WTC11 (cell line): ENCODE data around the gene SELENOV. TPM values are rescaled to one million over a fixed set of nuclear protein-coding genes. Genes with fewer than 3 reads are reported as not detected.

ENCODE experiments used
- ATF1 ChIP-seq: sonication (generic); formaldehyde crosslinking; IDR thresholded peaks from 2 replicates; pipeline ENCODE4 v1.8.1; 2023; ENCODE audit warnings: mild to moderate bottlenecking, moderate library complexity, missing genetic modification reagents
- CREB1 ChIP-seq: sonication (generic); formaldehyde crosslinking; IDR thresholded peaks from 2 replicates; pipeline ENCODE4 v1.8.0; 2023; ENCODE audit warnings: mild to moderate bottlenecking, missing genetic modification reagents
- FOXP1 ChIP-seq: sonication (generic); formaldehyde crosslinking; IDR thresholded peaks from 2 replicates; pipeline ENCODE4 v1.8.0; 2022; ENCODE audit warnings: missing genetic modification reagents, mild to moderate bottlenecking, moderate library complexity, borderline replicate concordance
- GABPB1 ChIP-seq: sonication (generic); formaldehyde crosslinking; IDR thresholded peaks from 2 replicates; pipeline ENCODE4 v1.8.1; 2023; ENCODE audit warnings: mild to moderate bottlenecking, missing genetic modification reagents
- GRHL2 ChIP-seq: fragments of 250-450 bp; sonication (Bioruptor Pico); IDR thresholded peaks from 2 replicates; pipeline ENCODE4 v1.8.0; 2022; ENCODE audit warnings: mild to moderate bottlenecking, moderate library complexity; ENCODE audit not compliant: insufficient replicate concordance, severe bottlenecking
- GTF2I ChIP-seq: fragments of 250-450 bp; sonication (Bioruptor Pico); conservative IDR thresholded peaks from 2 replicates; pipeline ENCODE4 v1.4.0; 2021; ENCODE audit warnings: mild to moderate bottlenecking
- HMGA2 ChIP-seq: fragments of 250-450 bp; sonication (Bioruptor Pico); IDR thresholded peaks from 2 replicates; pipeline ENCODE4 v1.4.0; 2021; ENCODE audit warnings: mild to moderate bottlenecking, moderate library complexity
- JAZF1 ChIP-seq: fragments of 250-450 bp; sonication (Bioruptor Pico); IDR thresholded peaks from 2 replicates; pipeline ENCODE4 v1.9.0; 2021; ENCODE audit warnings: moderate library complexity, mild to moderate bottlenecking, inconsistent platforms
- JUN ChIP-seq: sonication (generic); formaldehyde crosslinking; IDR thresholded peaks from 2 replicates; pipeline ENCODE4 v1.8.0; 2023; ENCODE audit warnings: mild to moderate bottlenecking, missing genetic modification reagents
- NFATC4 ChIP-seq: fragments of 250-450 bp; sonication (Bioruptor Pico); IDR thresholded peaks from 2 replicates; pipeline ENCODE4 v1.9.0; 2021; ENCODE audit warnings: mild to moderate bottlenecking
- NFYB ChIP-seq: sonication (generic); formaldehyde crosslinking; conservative IDR thresholded peaks from 2 replicates; pipeline ENCODE4 v1.8.0; 2022; ENCODE audit warnings: low read depth, missing genetic modification reagents
- RORB ChIP-seq: fragments of 250-450 bp; sonication (Bioruptor Pico); IDR thresholded peaks from 2 replicates; pipeline ENCODE4 v1.9.0; 2021; ENCODE audit warnings: mild to moderate bottlenecking
- SMAD3 ChIP-seq: sonication (generic); formaldehyde crosslinking; IDR thresholded peaks from 2 replicates; pipeline ENCODE4 v1.8.0; 2022; ENCODE audit warnings: missing genetic modification reagents, mild to moderate bottlenecking, borderline replicate concordance
- SOX15 ChIP-seq: fragments of 250-450 bp; sonication (Bioruptor Pico); IDR thresholded peaks from 2 replicates; pipeline ENCODE4 v1.9.0; 2021; ENCODE audit warnings: mild to moderate bottlenecking
- SP1 ChIP-seq: sonication (generic); formaldehyde crosslinking; conservative IDR thresholded peaks from 2 replicates; pipeline ENCODE4 v1.8.1; 2022; ENCODE audit warnings: missing genetic modification reagents
- ZBTB21 ChIP-seq: sonication (generic); formaldehyde crosslinking; IDR thresholded peaks from 2 replicates; pipeline ENCODE4 v1.8.1; 2023; ENCODE audit warnings: mild to moderate bottlenecking, missing genetic modification reagents, borderline replicate concordance
- ZNF138 ChIP-seq: sonication (generic); formaldehyde crosslinking; conservative IDR thresholded peaks from 2 replicates; pipeline ENCODE4 v1.8.1; 2022; ENCODE audit warnings: mild to moderate bottlenecking, moderate library complexity, missing genetic modification reagents
- ZNF219 ChIP-seq: sonication (generic); formaldehyde crosslinking; IDR thresholded peaks from 2 replicates; pipeline ENCODE4 v1.8.0; 2023; ENCODE audit warnings: missing genetic modification reagents, mild to moderate bottlenecking, borderline replicate concordance
- ZNF263 ChIP-seq: sonication (generic); formaldehyde crosslinking; IDR thresholded peaks from 2 replicates; pipeline ENCODE4 v1.8.1; 2022; ENCODE audit warnings: low read depth, mild to moderate bottlenecking, moderate library complexity, missing genetic modification reagents
- ZNF396 ChIP-seq: fragments of 250-450 bp; sonication (Bioruptor Pico); IDR thresholded peaks from 2 replicates; pipeline ENCODE4 v1.8.0; 2021; ENCODE audit warnings: mild to moderate bottlenecking, moderate library complexity, borderline replicate concordance
- ZNF423 ChIP-seq: fragments of 250-450 bp; sonication (Bioruptor Pico); IDR thresholded peaks from 2 replicates; pipeline ENCODE4 v2.1.2; 2022; ENCODE audit warnings: mild to moderate bottlenecking, moderate library complexity
- total RNA-seq: library from RNA; stranded (reverse); gene quantifications from 3 replicates; pipeline ENCODE4 v1.2.3, GENCODE V29; 2021
- TF ChIP-seq, protein P1 (sequence below): fragments of 250-450 bp; sonication (Bioruptor Pico); IDR thresholded peaks from 2 replicates; pipeline ENCODE4 v1.9.0; 2021; ENCODE audit warnings: moderate library complexity, mild to moderate bottlenecking, inconsistent platforms, borderline replicate concordance
- TF ChIP-seq, protein P2 (sequence below): sonication (generic); formaldehyde crosslinking; IDR thresholded peaks from 2 replicates; pipeline ENCODE4 v1.8.1; 2022; ENCODE audit warnings: mild to moderate bottlenecking, moderate library complexity, missing genetic modification reagents
- TF ChIP-seq, protein P3 (sequence below): sonication (generic); formaldehyde crosslinking; IDR thresholded peaks from 2 replicates; pipeline ENCODE4 v1.8.1; 2023; ENCODE audit warnings: mild to moderate bottlenecking, missing genetic modification reagents, moderate library complexity
- TF ChIP-seq, protein P4 (sequence below): sonication (generic); formaldehyde crosslinking; IDR thresholded peaks from 2 replicates; pipeline ENCODE4 v1.8.1; 2023; ENCODE audit warnings: mild to moderate bottlenecking, moderate library complexity, missing genetic modification reagents
- TF ChIP-seq, protein P5 (sequence below): sonication (generic); formaldehyde crosslinking; IDR thresholded peaks from 2 replicates; pipeline ENCODE4 v1.8.1; 2023; ENCODE audit warnings: mild to moderate bottlenecking, missing genetic modification reagents, moderate library complexity
- TF ChIP-seq, protein P6 (sequence below): sonication (generic); formaldehyde crosslinking; IDR thresholded peaks from 2 replicates; pipeline ENCODE4 v1.8.1; 2022; ENCODE audit warnings: missing genetic modification reagents, borderline replicate concordance
- TF ChIP-seq, protein P7 (sequence below): sonication (generic); formaldehyde crosslinking; IDR thresholded peaks from 2 replicates; pipeline ENCODE4 v1.8.0; 2022; ENCODE audit warnings: mild to moderate bottlenecking, missing genetic modification reagents
- TF ChIP-seq, protein P8 (sequence below): sonication (generic); formaldehyde crosslinking; IDR thresholded peaks from 2 replicates; pipeline ENCODE4 v1.8.0; 2022; ENCODE audit warnings: mild to moderate bottlenecking, missing genetic modification reagents

SELENOV gene
- total RNA-seq, 1 experiment from 2014 or later: 12.6 TPM

DNA sequence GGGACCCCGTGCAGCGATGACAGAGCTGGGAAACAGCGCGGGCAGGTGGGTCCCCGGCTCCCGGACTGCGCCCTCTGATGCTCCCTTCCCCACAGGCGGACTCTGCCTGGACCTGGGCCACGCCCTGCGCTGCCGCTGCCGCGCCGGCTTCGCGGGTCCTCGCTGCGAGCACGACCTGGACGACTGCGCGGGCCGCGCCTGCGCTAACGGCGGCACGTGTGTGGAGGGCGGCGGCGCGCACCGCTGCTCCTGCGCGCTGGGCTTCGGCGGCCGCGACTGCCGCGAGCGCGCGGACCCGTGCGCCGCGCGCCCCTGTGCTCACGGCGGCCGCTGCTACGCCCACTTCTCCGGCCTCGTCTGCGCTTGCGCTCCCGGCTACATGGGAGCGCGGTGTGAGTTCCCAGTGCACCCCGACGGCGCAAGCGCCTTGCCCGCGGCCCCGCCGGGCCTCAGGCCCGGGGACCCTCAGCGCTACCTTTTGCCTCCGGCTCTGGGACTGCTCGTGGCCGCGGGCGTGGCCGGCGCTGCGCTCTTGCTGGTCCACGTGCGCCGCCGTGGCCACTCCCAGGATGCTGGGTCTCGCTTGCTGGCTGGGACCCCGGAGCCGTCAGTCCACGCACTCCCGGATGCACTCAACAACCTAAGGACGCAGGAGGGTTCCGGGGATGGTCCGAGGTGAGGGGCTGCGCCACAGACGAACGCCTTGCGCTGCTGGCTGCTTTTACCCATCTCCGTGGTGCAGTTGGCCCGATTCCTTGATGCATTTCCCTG lies 7.8 kb upstream of the SELENOV start (continued):
- TF ChIP-seq NFYB (peak; percentile 69), FOXP1 (CRISPR knock-in tag) (peak; percentile 100), ZNF138 (CRISPR knock-in tag) (peak; percentile 98), ZNF423 (no peak), ZNF219 (peak; percentile 96), JUN (CRISPR knock-in tag) (peak; percentile 98), GRHL2 (no peak), HMGA2 (CRISPR knock-in tag) (no peak), SMAD3 (peak; percentile 98), GABPB1 (CRISPR knock-in tag) (peak; percentile 71), ZBTB21 (CRISPR knock-in tag) (peak; percentile 96), SP1 (CRISPR knock-in tag) (peak; percentile 96), NFATC4 (CRISPR knock-in tag) (no peak), ZNF263 (CRISPR knock-in tag) (peak; percentile 77), CREB1 (peak; percentile 95), ATF1 (CRISPR knock-in tag) (peak; percentile 98), SOX15 (CRISPR knock-in tag) (no peak), ZNF396 (CRISPR knock-in tag) (no peak), GTF2I (no peak), RORB (CRISPR knock-in tag) (no peak), JAZF1 (CRISPR knock-in tag) (no peak)
- TF ChIP-seq, protein P1, sequence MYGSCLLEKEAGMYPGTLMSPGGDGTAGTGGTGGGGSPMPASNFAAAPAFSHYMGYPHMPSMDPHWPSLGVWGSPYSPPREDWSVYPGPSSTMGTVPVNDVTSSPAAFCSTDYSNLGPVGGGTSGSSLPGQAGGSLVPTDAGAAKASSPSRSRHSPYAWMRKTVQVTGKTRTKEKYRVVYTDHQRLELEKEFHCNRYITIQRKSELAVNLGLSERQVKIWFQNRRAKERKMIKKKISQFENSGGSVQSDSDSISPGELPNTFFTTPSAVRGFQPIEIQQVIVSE (CRISPR knock-in tag): no peak
- TF ChIP-seq, protein P2, sequence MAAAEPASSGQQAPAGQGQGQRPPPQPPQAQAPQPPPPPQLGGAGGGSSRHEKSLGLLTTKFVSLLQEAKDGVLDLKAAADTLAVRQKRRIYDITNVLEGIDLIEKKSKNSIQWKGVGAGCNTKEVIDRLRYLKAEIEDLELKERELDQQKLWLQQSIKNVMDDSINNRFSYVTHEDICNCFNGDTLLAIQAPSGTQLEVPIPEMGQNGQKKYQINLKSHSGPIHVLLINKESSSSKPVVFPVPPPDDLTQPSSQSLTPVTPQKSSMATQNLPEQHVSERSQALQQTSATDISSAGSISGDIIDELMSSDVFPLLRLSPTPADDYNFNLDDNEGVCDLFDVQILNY (CRISPR knock-in tag): peak; percentile 99
- TF ChIP-seq, protein P3, sequence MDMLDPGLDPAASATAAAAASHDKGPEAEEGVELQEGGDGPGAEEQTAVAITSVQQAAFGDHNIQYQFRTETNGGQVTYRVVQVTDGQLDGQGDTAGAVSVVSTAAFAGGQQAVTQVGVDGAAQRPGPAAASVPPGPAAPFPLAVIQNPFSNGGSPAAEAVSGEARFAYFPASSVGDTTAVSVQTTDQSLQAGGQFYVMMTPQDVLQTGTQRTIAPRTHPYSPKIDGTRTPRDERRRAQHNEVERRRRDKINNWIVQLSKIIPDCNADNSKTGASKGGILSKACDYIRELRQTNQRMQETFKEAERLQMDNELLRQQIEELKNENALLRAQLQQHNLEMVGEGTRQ (CRISPR knock-in tag): peak; percentile 91
- TF ChIP-seq, protein P4, sequence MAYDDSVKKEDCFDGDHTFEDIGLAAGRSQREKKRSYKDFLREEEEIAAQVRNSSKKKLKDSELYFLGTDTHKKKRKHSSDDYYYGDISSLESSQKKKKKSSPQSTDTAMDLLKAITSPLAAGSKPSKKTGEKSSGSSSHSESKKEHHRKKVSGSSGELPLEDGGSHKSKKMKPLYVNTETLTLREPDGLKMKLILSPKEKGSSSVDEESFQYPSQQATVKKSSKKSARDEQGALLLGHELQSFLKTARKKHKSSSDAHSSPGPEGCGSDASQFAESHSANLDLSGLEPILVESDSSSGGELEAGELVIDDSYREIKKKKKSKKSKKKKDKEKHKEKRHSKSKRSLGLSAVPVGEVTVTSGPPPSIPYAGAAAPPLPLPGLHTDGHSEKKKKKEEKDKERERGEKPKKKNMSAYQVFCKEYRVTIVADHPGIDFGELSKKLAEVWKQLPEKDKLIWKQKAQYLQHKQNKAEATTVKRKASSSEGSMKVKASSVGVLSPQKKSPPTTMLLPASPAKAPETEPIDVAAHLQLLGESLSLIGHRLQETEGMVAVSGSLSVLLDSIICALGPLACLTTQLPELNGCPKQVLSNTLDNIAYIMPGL (CRISPR knock-in tag): peak; percentile 88
- TF ChIP-seq, protein P5, sequence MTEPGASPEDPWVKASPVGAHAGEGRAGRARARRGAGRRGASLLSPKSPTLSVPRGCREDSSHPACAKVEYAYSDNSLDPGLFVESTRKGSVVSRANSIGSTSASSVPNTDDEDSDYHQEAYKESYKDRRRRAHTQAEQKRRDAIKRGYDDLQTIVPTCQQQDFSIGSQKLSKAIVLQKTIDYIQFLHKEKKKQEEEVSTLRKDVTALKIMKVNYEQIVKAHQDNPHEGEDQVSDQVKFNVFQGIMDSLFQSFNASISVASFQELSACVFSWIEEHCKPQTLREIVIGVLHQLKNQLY (CRISPR knock-in tag): peak; percentile 97
- TF ChIP-seq, protein P6, sequence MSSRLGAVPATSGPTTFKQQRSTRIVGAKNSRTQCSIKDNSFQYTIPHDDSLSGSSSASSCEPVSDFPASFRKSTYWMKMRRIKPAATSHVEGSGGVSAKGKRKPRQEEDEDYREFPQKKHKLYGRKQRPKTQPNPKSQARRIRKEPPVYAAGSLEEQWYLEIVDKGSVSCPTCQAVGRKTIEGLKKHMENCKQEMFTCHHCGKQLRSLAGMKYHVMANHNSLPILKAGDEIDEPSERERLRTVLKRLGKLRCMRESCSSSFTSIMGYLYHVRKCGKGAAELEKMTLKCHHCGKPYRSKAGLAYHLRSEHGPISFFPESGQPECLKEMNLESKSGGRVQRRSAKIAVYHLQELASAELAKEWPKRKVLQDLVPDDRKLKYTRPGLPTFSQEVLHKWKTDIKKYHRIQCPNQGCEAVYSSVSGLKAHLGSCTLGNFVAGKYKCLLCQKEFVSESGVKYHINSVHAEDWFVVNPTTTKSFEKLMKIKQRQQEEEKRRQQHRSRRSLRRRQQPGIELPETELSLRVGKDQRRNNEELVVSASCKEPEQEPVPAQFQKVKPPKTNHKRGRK (CRISPR knock-in tag): 0 out of 2 replicates have a peak, but pooled peaks have one; percentile 65
- TF ChIP-seq, protein P7, sequence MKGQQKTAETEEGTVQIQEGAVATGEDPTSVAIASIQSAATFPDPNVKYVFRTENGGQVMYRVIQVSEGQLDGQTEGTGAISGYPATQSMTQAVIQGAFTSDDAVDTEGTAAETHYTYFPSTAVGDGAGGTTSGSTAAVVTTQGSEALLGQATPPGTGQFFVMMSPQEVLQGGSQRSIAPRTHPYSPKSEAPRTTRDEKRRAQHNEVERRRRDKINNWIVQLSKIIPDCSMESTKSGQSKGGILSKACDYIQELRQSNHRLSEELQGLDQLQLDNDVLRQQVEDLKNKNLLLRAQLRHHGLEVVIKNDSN (CRISPR knock-in tag): peak; percentile 86
- TF ChIP-seq, protein P8, sequence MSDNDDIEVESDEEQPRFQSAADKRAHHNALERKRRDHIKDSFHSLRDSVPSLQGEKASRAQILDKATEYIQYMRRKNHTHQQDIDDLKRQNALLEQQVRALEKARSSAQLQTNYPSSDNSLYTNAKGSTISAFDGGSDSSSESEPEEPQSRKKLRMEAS (CRISPR knock-in tag): peak; percentile 99
